Uterus (tissue), 2 donors: Measurements from ENCODE around the gene RNF187.

ENCODE experiments used
- CTCF ChIP-seq, 4 experiments: fragments of 200-600 bp in 2 of 4; fragments of 450-650 bp in 2 of 4; sonication (generic) in 2 of 4; IDR thresholded peaks; one replicate each; pipeline ENCODE4 v1.5.1; 2016 to 2019; ENCODE audit warnings: antibody characterized with exemption in 4 of 4, mild to moderate bottlenecking in 2 of 4, moderate library complexity in 1 of 4
- POLR2A ChIP-seq, 2 donors: fragments of 450-650 bp; IDR thresholded peaks; one replicate each; pipeline ENCODE4 v1.6.1; 2016; ENCODE audit warnings: antibody characterized with exemption in 2 of 2, mild to moderate bottlenecking in 1 of 2, moderate library complexity in 1 of 2

- TF ChIP-seq CTCF (IDR thresholded peaks at IDR 0.05), result no peak
- TF ChIP-seq POLR2A (IDR thresholded peaks at IDR 0.05), result no peak
Observed at GRCh38 chr1:228448372-228448771, 38.8 kb upstream of the RNF187 start.
